Measurements from ENCODE around the gene CAPN15.
A peak's percentile ranks its signal among the peaks of the same experiment; 100 is the strongest.

Gene CAPN15

GRCh38 chr16:566475-567372 lies 39.2 kb downstream of the CAPN15 start, which contains the start of gene NHLRC4:
TSS of gene NHLRC4 (plus strand) at chr16:567005. CDS start at chr16:568048, 1,043 bp downstream.
- no peak within 1 kb of the TSS for H3K27ac ChIP-seq (ENCODE audit: low read depth, low read length)
- no peak within 1 kb of the TSS for H3K4me3 ChIP-seq (ENCODE audit: low read depth, low read length)
- peaks cover 11% of the 10 kb centered on the region for H3K4me1 ChIP-seq (ENCODE audit: control insufficient read depth, insufficient read depth, low read length)
- H3K9me3 ChIP-seq (ENCODE audit: control insufficient read depth, insufficient read depth, low read length): no peaks in the 10 kb centered on the region
- no peaks in the 10 kb centered on the region for H3K36me3 ChIP-seq (ENCODE audit: control insufficient read depth, insufficient read depth, low read length)
- no peak within 1 kb of the TSS for H3K9ac ChIP-seq (ENCODE audit: low read depth, low read length)
- H3K27me3 ChIP-seq (ENCODE audit: control insufficient read depth, insufficient read depth, low read length): peaks cover 9% of the 10 kb centered on the region

DNA sequence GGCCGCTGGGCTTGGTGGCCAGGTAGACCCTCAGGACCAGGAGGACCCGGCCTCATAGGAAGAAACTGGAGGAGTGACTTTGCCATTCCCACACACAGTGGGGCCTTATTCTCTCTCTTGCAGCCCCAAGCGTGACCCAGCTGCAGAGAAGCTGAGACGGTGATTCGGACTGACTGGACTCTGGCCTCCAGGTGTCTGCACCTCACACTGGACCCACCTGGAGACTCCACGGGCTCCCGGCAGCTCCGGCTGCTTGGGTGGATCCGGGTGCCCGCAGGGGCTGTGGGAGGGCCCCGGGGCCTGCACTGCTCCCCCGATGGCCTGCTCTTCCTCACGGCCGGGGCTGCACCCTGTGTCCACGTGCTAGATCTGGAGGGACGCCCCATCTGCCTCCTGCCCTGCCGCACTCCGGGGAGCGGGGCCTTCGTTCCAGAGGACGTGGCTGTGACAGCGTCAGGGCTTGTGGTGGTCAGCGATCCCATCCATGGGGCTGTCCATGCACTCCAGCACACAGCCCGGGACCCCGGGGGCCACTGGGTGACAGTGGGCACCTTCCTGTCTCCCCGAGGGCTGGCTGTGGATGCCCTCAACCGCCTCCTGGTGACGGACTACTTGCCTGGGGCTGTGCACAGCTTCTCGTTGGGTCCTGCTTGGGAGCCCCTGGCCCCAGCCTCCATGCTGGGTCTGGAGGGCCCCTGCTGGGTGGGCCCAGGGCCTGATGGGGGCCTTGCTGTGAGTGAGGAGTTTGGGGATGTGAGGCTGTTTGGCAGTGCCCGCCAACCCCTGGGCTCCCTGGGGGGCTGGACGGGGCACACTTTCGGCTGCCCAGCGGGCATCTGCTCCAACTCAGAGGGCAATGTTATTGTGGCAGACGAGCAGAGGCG lies 40.1 kb downstream of the CAPN15 start:
- no peak overlapping the region for H3K4me3 ChIP-seq (ENCODE audit: low read depth, low read length)
- H3K27ac ChIP-seq (ENCODE audit: low read depth, low read length): no peak overlapping the region

DNA sequence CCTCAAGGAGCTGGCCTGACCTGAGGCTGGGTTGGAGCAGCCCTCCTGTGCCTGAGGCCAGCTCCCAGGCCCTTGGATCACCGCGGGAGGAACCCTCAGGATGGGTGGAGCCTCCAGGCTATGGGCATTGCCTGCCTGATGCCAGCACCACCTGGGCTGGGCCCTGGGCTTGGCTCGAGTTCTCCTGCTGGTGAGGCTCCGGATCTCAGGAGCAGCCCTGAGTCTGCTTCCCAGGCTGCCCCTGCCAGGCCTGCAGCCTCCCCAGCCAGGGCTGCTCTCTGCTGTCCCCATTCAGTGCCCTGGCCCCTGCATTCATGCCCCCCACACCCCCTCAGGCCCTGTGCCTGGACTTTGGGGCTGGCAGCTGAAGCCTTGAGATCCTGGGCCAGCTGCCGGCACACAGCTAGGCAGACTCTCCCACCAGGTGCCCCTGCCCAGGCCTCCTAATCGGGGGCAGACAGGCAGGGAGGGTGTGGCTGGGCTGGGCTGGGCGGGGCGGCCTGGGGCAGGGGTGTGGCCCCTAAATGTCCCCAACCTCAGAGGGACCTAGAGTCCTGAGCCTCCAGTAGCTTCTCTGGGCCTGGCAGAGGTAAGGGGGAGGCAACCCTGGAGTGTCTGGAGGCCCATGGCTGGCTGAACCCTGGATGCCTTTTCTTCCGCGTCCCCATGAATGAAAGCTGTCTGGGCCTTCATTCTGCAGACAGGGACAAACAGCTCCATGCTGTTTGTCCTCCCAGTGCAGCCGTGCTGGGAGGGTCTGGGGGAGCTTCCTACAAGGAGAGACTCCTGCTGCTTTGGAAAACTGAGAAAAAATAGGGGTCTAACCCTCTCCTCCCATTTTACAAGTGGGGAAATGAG lies 41.1 kb downstream of the CAPN15 start:
- H3K36me3 ChIP-seq (ENCODE audit: control insufficient read depth, insufficient read depth, low read length): no peaks in the 10 kb centered on the region
- H3K27ac ChIP-seq (ENCODE audit: low read depth, low read length): peak overlapping the region; percentile 82
- H3K4me3 ChIP-seq (ENCODE audit: low read depth, low read length): peak overlapping the region; percentile 93
- H3K27me3 ChIP-seq (ENCODE audit: control insufficient read depth, insufficient read depth, low read length): no peaks in the 10 kb centered on the region
- peaks cover 11% of the 10 kb centered on the region for H3K4me1 ChIP-seq (ENCODE audit: control insufficient read depth, insufficient read depth, low read length)
- no peaks in the 10 kb centered on the region for H3K9me3 ChIP-seq (ENCODE audit: control insufficient read depth, insufficient read depth, low read length)
- H3K9ac ChIP-seq (ENCODE audit: low read depth, low read length): no peak overlapping the region

More for the DNA sequence above, 40.1 kb downstream of the CAPN15 start:
- no peaks in the 10 kb centered on the region for H3K9me3 ChIP-seq (ENCODE audit: control insufficient read depth, insufficient read depth, low read length)
- H3K9ac ChIP-seq (ENCODE audit: low read depth, low read length): no peak overlapping the region
- no peaks in the 10 kb centered on the region for H3K36me3 ChIP-seq (ENCODE audit: control insufficient read depth, insufficient read depth, low read length)
- 0 out of 2 replicates have a peak, but pooled peaks cover under 1% of the 10 kb centered on the region for H3K27me3 ChIP-seq (ENCODE audit: control insufficient read depth, insufficient read depth, low read length)
- peaks cover 11% of the 10 kb centered on the region for H3K4me1 ChIP-seq (ENCODE audit: control insufficient read depth, insufficient read depth, low read length)

DNA sequence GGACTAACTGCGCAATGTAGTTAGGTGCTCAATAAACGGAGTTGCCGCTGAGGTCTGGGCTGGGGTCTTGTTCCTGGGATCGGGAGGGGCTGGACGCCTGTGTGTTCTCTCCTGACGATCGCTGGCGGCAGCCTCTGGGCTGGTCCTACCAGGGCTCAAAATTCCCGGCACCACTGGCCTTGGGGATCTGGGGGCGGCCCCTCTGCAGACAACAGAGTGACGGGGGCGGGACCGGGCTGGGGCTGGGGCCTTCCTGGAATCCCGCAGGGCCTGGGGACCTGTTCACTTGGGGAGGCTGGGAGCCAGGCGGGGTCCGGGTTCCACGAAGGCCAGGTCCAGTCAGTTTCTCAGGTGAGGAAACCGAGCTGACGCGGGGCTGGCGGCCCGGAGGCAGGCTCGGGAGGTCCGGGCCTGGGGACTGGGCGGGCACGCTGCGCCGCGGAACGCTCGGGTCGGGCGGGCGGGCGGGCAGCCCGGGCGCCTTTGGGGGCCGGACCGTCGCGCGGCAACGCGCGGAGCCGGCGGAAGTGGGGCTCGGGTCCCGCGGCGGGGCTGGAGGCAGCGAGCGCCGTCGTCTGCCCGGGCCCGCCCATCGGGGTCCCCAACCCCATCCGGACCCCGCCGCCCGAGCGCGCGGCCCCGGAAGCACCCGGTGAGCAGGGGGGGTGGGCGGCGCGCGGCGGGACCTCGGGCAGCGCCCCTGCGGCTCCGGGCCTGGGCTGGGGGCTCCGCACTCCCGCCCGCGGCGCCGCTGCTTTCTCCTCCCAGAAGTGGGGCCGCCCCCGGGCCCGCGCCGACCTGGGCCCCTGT lies 42.1 kb downstream of the CAPN15 start, which contains the start of gene PIGQ:
Gene PIGQ, plus strand, starts transcription at position 524 of the 810 bp plus-strand sequence. CDS start 4,107 bp downstream, outside the sequence.
- H3K27ac ChIP-seq (ENCODE audit: low read depth, low read length): peak within 1 kb of the TSS; percentile 82
- H3K4me3 ChIP-seq (ENCODE audit: low read depth, low read length): peak within 1 kb of the TSS; percentile 93
- no peaks in the 10 kb centered on the region for H3K27me3 ChIP-seq (ENCODE audit: control insufficient read depth, insufficient read depth, low read length)
- peaks cover 8% of the 10 kb centered on the region; the same call in 1 of the 2 replicates for H3K36me3 ChIP-seq (ENCODE audit: control insufficient read depth, insufficient read depth, low read length)
- H3K4me1 ChIP-seq (ENCODE audit: control insufficient read depth, insufficient read depth, low read length): peaks cover 11% of the 10 kb centered on the region
- H3K9ac ChIP-seq (ENCODE audit: low read depth, low read length): peak within 1 kb of the TSS; percentile 59; the same call in 1 of the 2 replicates
- no peaks in the 10 kb centered on the region for H3K9me3 ChIP-seq (ENCODE audit: control insufficient read depth, insufficient read depth, low read length)

DNA sequence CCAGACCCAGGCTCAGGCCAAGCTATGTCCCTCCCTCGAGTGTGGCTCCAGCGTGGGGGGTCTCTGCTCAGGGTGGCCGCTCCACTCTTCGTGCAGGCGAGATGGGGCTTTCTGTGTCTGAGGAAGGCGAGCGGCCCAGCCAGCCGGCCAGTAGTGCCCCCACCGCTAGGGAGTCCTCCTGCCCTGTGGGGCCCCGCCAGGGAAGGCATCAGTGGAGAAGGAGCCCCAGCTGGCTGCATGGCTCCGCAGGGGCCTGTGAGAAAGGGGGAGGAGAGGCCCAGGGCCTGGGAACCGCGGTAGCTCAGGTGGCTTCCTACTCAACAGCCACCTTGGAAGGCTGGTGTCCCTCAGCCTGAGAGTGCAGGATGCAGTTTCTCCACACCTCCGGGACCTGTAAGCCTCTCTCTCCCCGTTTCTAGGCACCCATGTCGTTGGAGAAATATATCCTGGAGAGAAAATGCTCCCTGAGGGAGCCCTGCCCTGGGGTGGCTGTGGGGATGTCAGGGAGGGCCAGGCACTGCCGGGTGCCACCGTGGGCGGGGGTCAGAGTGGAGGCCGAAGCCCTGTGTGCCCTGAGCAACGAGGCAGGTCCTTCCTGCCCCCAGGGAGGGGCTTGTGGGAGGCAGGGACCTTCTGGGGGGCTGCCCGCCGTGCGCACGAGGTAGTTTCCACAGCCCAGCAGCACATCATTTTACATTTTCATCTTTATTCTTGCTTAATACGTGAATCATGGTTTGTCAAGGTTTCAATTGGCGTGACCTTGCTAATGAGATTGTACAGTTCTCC lies 45.5 kb downstream of the CAPN15 start:
- Histone ChIP-seq H3K36me3 (ENCODE audit: control insufficient read depth, insufficient read depth, low read length) (peaks cover 20% of the 10 kb centered on the region), H3K4me3 (ENCODE audit: low read depth, low read length) (no peak overlapping the region), H3K9me3 (ENCODE audit: control insufficient read depth, insufficient read depth, low read length) (no peaks in the 10 kb centered on the region), H3K27ac (ENCODE audit: low read depth, low read length) (no peak overlapping the region), H3K4me1 (ENCODE audit: control insufficient read depth, insufficient read depth, low read length) (peaks cover 5% of the 10 kb centered on the region; the same call in 1 of the 2 replicates), H3K27me3 (ENCODE audit: control insufficient read depth, insufficient read depth, low read length) (no peaks in the 10 kb centered on the region), H3K9ac (ENCODE audit: low read depth, low read length) (no peak overlapping the region)

GRCh38 chr16:574021-574760 lies 46.7 kb downstream of the CAPN15 start:
- Histone ChIP-seq H3K27me3 (ENCODE audit: control insufficient read depth, insufficient read depth, low read length) (no peaks in the 10 kb centered on the region), H3K4me3 (ENCODE audit: low read depth, low read length) (no peak overlapping the region), H3K4me1 (ENCODE audit: control insufficient read depth, insufficient read depth, low read length) (0 out of 2 replicates have a peak, but pooled peaks cover under 1% of the 10 kb centered on the region), H3K9ac (ENCODE audit: low read depth, low read length) (no peak overlapping the region), H3K36me3 (ENCODE audit: control insufficient read depth, insufficient read depth, low read length) (peaks cover 20% of the 10 kb centered on the region), H3K27ac (ENCODE audit: low read depth, low read length) (no peak overlapping the region), H3K9me3 (ENCODE audit: control insufficient read depth, insufficient read depth, low read length) (no peaks in the 10 kb centered on the region)

DNA sequence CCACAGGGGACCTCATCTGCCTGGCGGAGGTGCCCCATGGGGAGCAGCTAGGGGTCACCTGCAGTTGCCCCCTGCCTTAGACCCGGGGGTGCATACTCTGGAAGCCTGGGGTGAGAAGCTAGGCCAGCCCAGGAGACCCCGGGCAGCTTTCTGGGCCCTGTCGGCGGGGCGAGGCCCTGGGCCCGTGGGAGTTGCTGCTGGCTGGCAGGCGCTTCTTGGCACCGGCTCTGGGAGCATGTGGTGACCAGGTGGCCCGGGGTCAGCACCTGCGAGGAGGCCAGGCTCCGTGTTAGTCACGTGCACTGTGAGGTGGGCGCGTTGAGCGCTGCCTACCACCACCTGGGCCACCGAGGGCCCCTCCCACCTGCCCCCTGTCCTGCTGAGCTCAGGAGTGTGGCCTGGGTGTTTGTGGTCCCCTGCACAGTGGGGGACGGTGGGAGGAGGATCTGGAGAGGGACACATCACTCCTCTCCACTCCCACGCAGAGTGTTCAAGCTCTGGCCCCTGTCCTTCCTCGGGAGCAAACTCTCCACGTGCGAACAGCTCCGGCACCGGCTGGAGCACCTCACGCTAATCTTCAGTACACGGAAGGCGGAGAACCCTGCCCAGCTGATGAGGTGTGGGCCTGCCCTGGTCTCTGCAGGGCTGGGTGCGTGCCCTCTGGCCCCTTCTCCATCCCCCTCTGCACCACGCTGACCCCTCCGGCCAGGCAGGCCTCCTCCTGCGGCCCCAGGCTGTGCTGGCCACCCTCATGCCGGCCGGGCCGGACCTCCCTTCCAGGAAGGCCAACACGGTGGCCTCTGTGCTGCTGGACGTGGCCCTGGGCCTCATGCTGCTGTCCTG lies 48.1 kb downstream of the CAPN15 start:
- Histone ChIP-seq H3K9ac (ENCODE audit: low read depth, low read length) (no peak overlapping the region), H3K27ac (ENCODE audit: low read depth, low read length) (no peak overlapping the region), H3K36me3 (ENCODE audit: control insufficient read depth, insufficient read depth, low read length) (peaks cover 20% of the 10 kb centered on the region), H3K27me3 (ENCODE audit: control insufficient read depth, insufficient read depth, low read length) (no peaks in the 10 kb centered on the region), H3K4me3 (ENCODE audit: low read depth, low read length) (no peak overlapping the region), H3K4me1 (ENCODE audit: control insufficient read depth, insufficient read depth, low read length) (no peaks in the 10 kb centered on the region), H3K9me3 (ENCODE audit: control insufficient read depth, insufficient read depth, low read length) (no peaks in the 10 kb centered on the region)

DNA sequence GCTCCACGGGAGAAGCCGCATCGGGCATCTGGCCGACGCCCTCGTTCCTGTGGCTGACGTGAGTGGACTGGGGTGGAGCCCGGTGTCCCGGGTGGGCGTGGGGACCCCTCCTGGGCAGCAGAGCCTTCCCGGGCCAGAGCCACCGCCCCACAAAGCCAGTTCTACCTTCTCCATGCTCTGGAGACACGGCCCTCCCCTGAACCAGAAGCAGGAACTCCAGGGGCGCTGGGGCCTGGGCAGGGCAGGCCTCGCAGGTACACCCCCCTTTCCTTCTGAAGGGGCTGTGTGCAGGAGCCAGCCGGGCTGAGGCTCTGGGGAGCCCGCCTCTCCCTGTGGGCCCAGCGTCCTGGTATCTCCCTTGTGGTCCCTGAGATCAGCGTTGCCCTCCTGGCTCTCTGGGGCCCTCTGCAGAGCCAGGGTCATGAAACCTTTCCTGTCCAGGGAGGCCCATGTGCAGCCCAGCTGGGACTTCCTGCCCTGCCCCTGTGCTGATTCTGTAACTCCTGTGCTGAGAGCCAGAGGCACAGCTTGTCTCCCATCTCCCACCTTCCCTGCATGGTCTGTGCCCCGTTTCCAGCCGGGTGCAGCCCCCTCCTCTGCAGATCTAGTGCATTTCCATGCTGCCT lies 48.8 kb downstream of the CAPN15 start:
- Histone ChIP-seq H3K27me3 (ENCODE audit: control insufficient read depth, insufficient read depth, low read length) (no peaks in the 10 kb centered on the region), H3K4me1 (ENCODE audit: control insufficient read depth, insufficient read depth, low read length) (no peaks in the 10 kb centered on the region), H3K9ac (ENCODE audit: low read depth, low read length) (no peak overlapping the region), H3K36me3 (ENCODE audit: control insufficient read depth, insufficient read depth, low read length) (peaks cover 20% of the 10 kb centered on the region), H3K4me3 (ENCODE audit: low read depth, low read length) (no peak overlapping the region), H3K9me3 (ENCODE audit: control insufficient read depth, insufficient read depth, low read length) (no peaks in the 10 kb centered on the region), H3K27ac (ENCODE audit: low read depth, low read length) (peak overlapping the region; percentile 10)

Measured in HUES48 (cell line).